ENCODE data around the gene AFF2.

DNA sequence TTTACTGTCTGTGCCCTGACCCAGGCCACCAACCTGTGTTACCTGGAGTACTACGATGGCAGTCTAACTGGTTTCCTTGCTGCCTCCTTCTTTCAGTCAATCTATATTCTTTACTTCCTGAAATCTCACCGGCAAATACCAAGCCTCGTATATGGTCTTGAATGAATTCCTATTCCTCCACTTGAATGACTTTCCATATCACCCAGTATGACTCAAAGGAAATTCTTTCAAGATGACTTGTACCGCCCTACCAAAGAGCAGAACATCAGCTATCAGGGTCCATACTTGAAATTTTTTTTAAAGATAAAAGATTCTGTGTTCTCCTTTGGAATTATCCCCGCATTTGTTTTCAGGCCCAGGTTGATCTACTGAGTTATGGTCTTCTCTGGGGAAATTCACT, 378.0 kb downstream of the AFF2 start:
- TF ChIP-seq POLR2A (IDR thresholded peaks at IDR 0.05; ENCODE audit: low read length) (no peak), GATA1 (IDR thresholded peaks at IDR 0.05; ENCODE audit: low read depth, low read length) (no peak)

All from erythroblast (primary cell).